Spleen (tissue), 11 donors: ENCODE data around the gene GNAS-AS1. TPM values are rescaled to one million over a fixed set of nuclear protein-coding genes. Genes with fewer than 3 reads are reported as not detected.

Experiments used
- DNase-seq: peaks from one replicate; pipeline ENCODE4 v3.0.0-alpha.2; 2020
- H3K27ac ChIP-seq, 8 donors: fragments of 200-600 bp; sonication (generic) in 7 of 8; 1 replicate in 4 of 8; 2 replicates in 4 of 8; pipeline versions ENCODE4 v1.5.0 to v1.8.0; 2016 to 2021; ENCODE audit warnings: inconsistent platforms in 4 of 8, mild to moderate bottlenecking in 4 of 8, moderate library complexity in 1 of 8
- H3K27me3 ChIP-seq, 7 donors: fragments of 200-600 bp; sonication (generic) in 6 of 7; replicated peaks in 1 of 7; 1 replicate in 4 of 7; 2 replicates in 3 of 7; pipeline versions ENCODE4 v1.5.0 to v1.8.0; 2016 to 2021; ENCODE audit warnings: inconsistent platforms in 3 of 7, mild to moderate bottlenecking in 1 of 7
- H3K36me3 ChIP-seq, 6 donors: fragments of 200-600 bp; sonication (generic) in 5 of 6; 1 replicate in 4 of 6; 2 replicates in 2 of 6; pipeline versions ENCODE4 v1.5.0 to v1.8.0; 2016 to 2021; ENCODE audit warnings: inconsistent platforms in 2 of 6
- H3K4me1 ChIP-seq, 6 donors: fragments of 200-600 bp; sonication (generic) in 5 of 6; 1 replicate in 3 of 6; 2 replicates in 3 of 6; pipeline versions ENCODE4 v1.5.0 to v1.8.0; 2016 to 2021; ENCODE audit warnings: inconsistent platforms in 3 of 6
- H3K4me3 ChIP-seq, 8 donors: fragments of 200-600 bp; sonication (generic) in 7 of 8; 1 replicate in 4 of 8; 2 replicates in 4 of 8; pipeline versions ENCODE4 v1.5.0 to v1.8.0; 2016 to 2021; ENCODE audit warnings: inconsistent platforms in 4 of 8, mild to moderate bottlenecking in 4 of 8, moderate library complexity in 2 of 8
- H3K9me3 ChIP-seq, 8 donors: fragments of 200-600 bp; sonication (generic) in 7 of 8; 1 replicate in 4 of 8; 2 replicates in 4 of 8; pipeline versions ENCODE4 v1.5.0 to v1.8.0; 2016 to 2021; ENCODE audit warnings: inconsistent platforms in 4 of 8
- CTCF ChIP-seq, 11 experiments: fragments of 200-600 bp in 7 of 11; fragments of 450-650 bp in 4 of 11; sonication (generic) in 4 of 11; IDR thresholded peaks in 8 of 11; conservative IDR thresholded peaks in 3 of 11; 1 replicate in 7 of 11; 2 replicates in 4 of 11; pipeline versions ENCODE4 v1.4.0 to v1.8.0; 2016 to 2021; ENCODE audit warnings: antibody characterized with exemption in 11 of 11, inconsistent platforms in 4 of 11, mild to moderate bottlenecking in 1 of 11
- POLR2A ChIP-seq, 3 donors: fragments of 450-650 bp; IDR thresholded peaks; one replicate each; pipeline ENCODE4 v1.5.1; 2017; ENCODE audit warnings: antibody characterized with exemption in 3 of 3, mild to moderate bottlenecking in 1 of 3
- POLR2AphosphoS5 ChIP-seq, 3 donors: sonication (generic); formaldehyde crosslinking; IDR thresholded peaks; one replicate each; pipeline ENCODE4 v1.5.1; 2017; ENCODE audit warnings: antibody characterized with exemption in 3 of 3
- WGBS, 5 donors: extraction: QIAGEN DNeasy Blood & Tissue Kit in 3 of 5; methylation state at CpG; one replicate each; pipeline versions ENCODE4 v1.1.5 to v1.1.7; 2013 to 2018; 5-methylcytosine and 5-hydroxymethylcytosine counted together
- intact Hi-C: fragments of 100-400 bp; cut with DNase I; formaldehyde crosslinking; loops from one replicate; pipeline ENCODE4 v1.15.0; 2023; ENCODE audit warnings: low total_unique reads
- polyA plus RNA-seq, 3 donors: library from polyadenylated mRNA; stranded (reverse); fragments of 200-250 nt; gene quantifications; one replicate each; pipeline ENCODE4 v1.2.1, GENCODE V29; 2013
- total RNA-seq, 7 donors: library from RNA; depleted of rRNA in 3 of 7; stranded (reverse); fragments of >200 nt in 3 of 7; fragmentation: NEBNext Ultra II Directional in 4 of 7; extraction: Animal tissue kit (Norgen Biotek cat#: 25700) in 4 of 7; gene quantifications; one replicate each; pipeline versions ENCODE4 v1.1.0 to v1.2.1, GENCODE V29; 2016 to 2021
- donor health status: healthy with polysubstance abuse.
- donor health status: DM: no; HTN: no; CAD: no; lungs with moderate emphysema.
- donor health status: DM: no; HTN: no; CAD: no.
- donor health status: Bipolar disorder and iron deficiency.
- donor health status: healthy.
- donor health status: DM: no; HTN: no; CAD: no.
- donor health status: DM: yes; HTN: yes; CAD: no.

The GNAS-AS1 gene
- total and polyA plus RNA-seq, 10 donors: 0.18 to 1.1 (median 0.45) TPM; not detected in 2

GRCh38 chr20:58819921-58820320, 30.8 kb downstream of the GNAS-AS1 start:
- WGBS, 5 donors: 92 to 99% (median 94%) methylated on average over 10 to 13 of the region's 13 CpGs
- intact Hi-C loops: no loop called here
- no peak overlapping the region for H3K27ac ChIP-seq
- H3K27me3 ChIP-seq: peaks cover 0 to 7% (median 0%) of the 10 kb centered on the region in 7 donors
- TF ChIP-seq CTCF (IDR thresholded peaks at IDR 0.05 in 8 of 11, conservative IDR thresholded peaks at IDR 0.05 in 3 of 11): no peak
- no peak for TF ChIP-seq POLR2A (IDR thresholded peaks at IDR 0.05)
- TF ChIP-seq POLR2AphosphoS5 (IDR thresholded peaks at IDR 0.05): no peak
- H3K4me1 ChIP-seq: no peaks in the 10 kb centered on the region
- no peak for DNase-seq
- no peaks in the 10 kb centered on the region for H3K36me3 ChIP-seq
- H3K9me3 ChIP-seq: peaks cover 0 to 6% (median 0%) of the 10 kb centered on the region in 8 donors
- H3K4me3 ChIP-seq: no peak overlapping the region

- no peak for DNase-seq
- Histone ChIP-seq H3K9me3 (peaks cover 0 to 6% (median 0%) of the 10 kb centered on the region in 8 donors), H3K27ac (no peak overlapping the region), H3K4me3 (no peak overlapping the region), H3K36me3 (no peaks in the 10 kb centered on the region), H3K4me1 (no peaks in the 10 kb centered on the region), H3K27me3 (peaks cover 0 to 14% (median 0%) of the 10 kb centered on the region in 7 donors)
- WGBS, 5 donors: 72 to 80% (median 74%) methylated on average over 8 of the region's 8 CpGs
- intact Hi-C loops: no loop called here
- TF ChIP-seq CTCF (IDR thresholded peaks at IDR 0.05 in 8 of 11, conservative IDR thresholded peaks at IDR 0.05 in 3 of 11) (no peak), POLR2A (IDR thresholded peaks at IDR 0.05) (no peak), POLR2AphosphoS5 (IDR thresholded peaks at IDR 0.05) (no peak)
Observed at GRCh38 chr20:58818586-58819285, 32.0 kb downstream of the GNAS-AS1 start.

- no peaks in the 10 kb centered on the region for H3K4me1 ChIP-seq
- DNase-seq: no peak
- WGBS, 5 donors: 89 to 96% (median 90%) methylated on average over 10 of the region's 10 CpGs
- no peaks in the 10 kb centered on the region for H3K36me3 ChIP-seq
- H3K27ac ChIP-seq: no peak overlapping the region
- peaks cover 0 to 18% (median 0%) of the 10 kb centered on the region in 7 donors for H3K27me3 ChIP-seq
- no peak overlapping the region for H3K4me3 ChIP-seq
- intact Hi-C loops: no loop called here
- TF ChIP-seq POLR2A (IDR thresholded peaks at IDR 0.05): no peak
- H3K9me3 ChIP-seq: peaks cover 0 to 6% (median 0%) of the 10 kb centered on the region in 8 donors
Observed at GRCh38 chr20:58817748-58818147, 33.0 kb downstream of the GNAS-AS1 start.

GRCh38 chr20:58816957-58817651, 33.6 kb downstream of the GNAS-AS1 start:
- 88 to 96% (median 92%) methylated on average over 26 to 30 of the region's 30 CpGs for WGBS, 5 donors
- intact Hi-C loops: no loop called here

More at GRCh38 chr20:58816957-58817651, 33.6 kb downstream of the GNAS-AS1 start:
- Histone ChIP-seq H3K27me3 (peaks cover 0 to 25% (median 0%) of the 10 kb centered on the region in 7 donors), H3K9me3 (peaks cover 0 to 6% (median 0%) of the 10 kb centered on the region in 8 donors), H3K4me1 (no peaks in the 10 kb centered on the region), H3K27ac (no peak overlapping the region), H3K4me3 (no peak overlapping the region), H3K36me3 (no peaks in the 10 kb centered on the region)
- no peak for DNase-seq
- TF ChIP-seq CTCF (IDR thresholded peaks at IDR 0.05 in 8 of 11, conservative IDR thresholded peaks at IDR 0.05 in 3 of 11) (no peak), POLR2AphosphoS5 (IDR thresholded peaks at IDR 0.05) (no peak), POLR2A (IDR thresholded peaks at IDR 0.05) (no peak)
